WI38 (cell line): Measurements from ENCODE around the gene BET1L.
"Not testable (repeated sequence)": the region's sequence is repeated elsewhere in the genome, so short reads cannot be mapped to it uniquely, and the experiment has no call there.

ENCODE experiments used
- H3K4me3 ChIP-seq: 2 replicates; pipeline ENCODE4 v1.5.1; 2011; ENCODE audit warnings: low read depth, mild to moderate bottlenecking, control low read depth, low read length
- CTCF ChIP-seq: IDR thresholded peaks from 2 replicates; pipeline ENCODE4 v1.5.1; 2012; ENCODE audit warnings: low read depth, mild to moderate bottlenecking, control low read depth, low read length

The BET1L gene

GRCh38 chr11:250740-251299, 43.6 kb upstream of the BET1L start:
- no peak overlapping the region for H3K4me3 ChIP-seq
- peak; percentile 64 for TF ChIP-seq CTCF

- TF ChIP-seq CTCF = no peak
- no peak overlapping the region for H3K4me3 ChIP-seq
These were observed 43.1 kb upstream of the BET1L start for GRCh38 chr11:250274-250673.

- TF ChIP-seq CTCF = no peak
- H3K4me3 ChIP-seq = no peak overlapping the region
These were observed 41.9 kb upstream of the BET1L start for GRCh38 chr11:249062-249461.

- no peak for TF ChIP-seq CTCF
- no peak overlapping the region for H3K4me3 ChIP-seq
These were observed 37.2 kb upstream of the BET1L start for GRCh38 chr11:244376-244775.

GRCh38 chr11:241634-242033, 34.4 kb upstream of the BET1L start:
- no peak for TF ChIP-seq CTCF
- H3K4me3 ChIP-seq = no peak overlapping the region

- no peak overlapping the region for H3K4me3 ChIP-seq
- TF ChIP-seq CTCF = no peak
These were observed 33.1 kb upstream of the BET1L start for GRCh38 chr11:240315-240714.

- not testable (repeated sequence) for H3K4me3 ChIP-seq
These were observed 31.1 kb upstream of the BET1L start for GRCh38 chr11:238346-238745.
